Measurements from ENCODE around the gene COMP.

Gene COMP

DNA sequence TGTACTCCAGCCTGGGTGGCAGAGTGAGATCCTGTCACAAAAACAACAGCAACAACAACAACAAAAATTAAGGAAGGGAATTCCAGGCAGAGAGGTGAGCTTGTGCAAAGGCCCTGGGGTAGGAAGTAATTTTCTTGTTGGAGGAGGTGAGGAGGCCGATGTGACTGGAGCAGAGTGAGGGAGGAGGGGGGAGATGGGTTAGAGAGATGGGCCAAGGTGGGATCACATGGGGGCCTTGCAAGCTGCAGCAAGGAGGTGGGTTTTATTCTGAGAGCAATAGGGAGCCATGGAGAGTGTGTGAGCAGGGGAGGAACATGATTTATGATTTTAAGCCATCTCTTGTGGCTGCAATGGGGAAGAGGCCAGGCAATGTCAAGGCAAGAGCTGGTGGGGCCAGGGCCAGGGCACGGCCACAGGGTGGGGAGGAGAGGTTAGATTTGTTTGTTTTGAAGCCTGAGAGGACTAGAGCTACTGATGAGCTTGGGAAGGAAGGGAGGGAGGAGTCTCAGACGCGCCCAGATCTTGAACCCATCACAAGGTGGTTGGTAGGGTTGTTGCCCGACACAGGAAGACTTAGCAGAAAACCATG lies 12.5 kb upstream of the COMP start:
- no peak for DNase-seq

GRCh38 chr19:18802354-18802753 lies 11.2 kb upstream of the COMP start:
- DNase-seq: no peak

GRCh38 chr19:18800636-18801035 lies 9.5 kb upstream of the COMP start:
- no peak for DNase-seq

- DNase-seq: no peak
Observed at GRCh38 chr19:18800079-18800478, 9.0 kb upstream of the COMP start.

DNA sequence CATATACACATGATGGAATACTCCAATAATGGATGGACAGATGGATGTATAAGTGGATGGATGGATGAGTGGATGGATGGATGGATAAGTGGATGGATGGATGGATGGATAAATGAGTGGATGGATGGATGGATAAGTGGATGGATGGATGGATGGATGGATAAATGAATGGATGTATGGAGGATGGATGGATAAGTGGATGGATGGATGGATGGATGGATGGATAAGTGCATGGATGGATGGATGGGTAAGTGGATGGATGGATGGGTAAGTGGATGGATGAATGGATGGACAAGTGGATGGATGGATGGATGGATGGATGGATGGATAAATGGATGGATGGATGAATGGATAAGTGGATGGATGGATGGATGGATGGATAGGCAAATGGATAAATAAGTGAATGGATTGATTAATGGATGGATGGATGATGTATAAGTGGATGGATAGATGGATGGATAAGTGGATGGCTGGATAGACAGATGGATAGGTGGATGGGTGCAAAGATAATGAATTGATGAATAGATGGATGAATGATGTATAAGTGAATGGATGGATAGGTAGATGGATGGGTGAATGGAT lies 8.4 kb upstream of the COMP start:
- no peak for DNase-seq

DNA sequence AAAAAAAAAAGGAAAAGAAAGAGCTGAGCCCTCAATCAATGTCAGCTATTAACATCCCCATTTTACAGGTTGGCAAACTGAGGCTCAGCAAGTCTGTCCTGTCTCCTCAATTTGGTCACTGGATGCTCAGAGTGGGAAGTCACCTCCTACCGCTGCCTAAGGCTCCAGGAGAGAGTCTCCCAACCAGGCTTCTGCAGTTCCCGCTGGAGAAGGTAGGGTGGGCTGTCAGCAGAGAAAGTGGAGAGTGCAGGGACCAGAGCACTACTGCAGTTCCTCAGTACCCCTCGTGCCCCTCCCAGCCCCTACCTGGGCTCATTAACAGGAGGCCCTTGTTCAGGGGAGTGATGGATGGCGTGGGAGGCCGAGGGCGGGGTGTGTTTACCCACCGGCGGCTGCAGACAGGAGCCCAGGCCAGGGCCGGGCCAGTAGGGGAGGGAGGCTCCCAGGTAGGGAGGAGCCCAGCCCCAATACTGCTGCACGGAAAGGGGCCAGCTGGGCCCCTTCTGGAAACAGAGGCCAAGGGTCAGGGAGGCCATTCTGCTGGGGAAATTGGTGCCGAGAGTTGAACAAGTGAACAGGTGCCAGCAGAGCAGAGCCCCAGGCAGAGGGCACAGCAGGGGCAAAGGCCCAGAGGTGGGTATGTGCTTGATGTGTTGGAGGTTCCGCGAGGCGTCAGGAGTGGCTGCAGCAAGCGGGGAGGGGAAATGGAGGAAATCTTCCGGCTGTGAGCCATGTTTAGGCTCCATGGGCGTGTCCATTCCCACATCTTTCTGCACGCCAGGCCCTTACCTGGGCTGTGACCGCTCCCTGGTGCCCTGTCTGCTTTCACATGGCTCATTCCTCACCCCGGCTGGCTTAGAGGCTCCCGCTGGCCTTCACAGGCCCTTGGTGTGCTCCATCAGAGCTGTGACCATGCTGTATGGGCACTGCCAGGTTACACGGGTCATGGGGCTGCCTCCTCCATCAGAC lies 7.6 kb upstream of the COMP start:
- no peak for DNase-seq

GRCh38 chr19:18796239-18796638 lies 5.1 kb upstream of the COMP start:
- DNase-seq: no peak

GRCh38 chr19:18795540-18795939 lies 4.4 kb upstream of the COMP start:
- DNase-seq: peak; percentile 79

DNA sequence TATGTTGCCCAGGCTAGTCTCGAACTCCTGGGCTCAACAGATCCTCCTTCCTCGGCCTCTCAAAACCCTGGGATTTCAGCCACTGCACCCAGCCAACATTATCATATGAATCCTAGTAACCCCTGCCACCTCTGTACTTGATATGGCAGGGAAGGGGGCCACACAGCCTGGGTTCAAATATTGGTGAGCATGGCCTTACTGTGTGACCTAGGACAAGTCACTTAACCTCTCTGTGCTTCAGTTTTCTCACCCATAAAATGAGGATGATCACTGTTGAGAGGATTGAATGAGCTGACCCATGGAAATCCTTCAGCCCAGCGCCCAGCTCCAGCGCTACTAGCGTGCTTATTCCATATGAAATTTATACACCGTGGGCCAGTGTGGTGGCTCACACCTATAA lies 3.6 kb upstream of the COMP start:
- no peak for DNase-seq

DNA sequence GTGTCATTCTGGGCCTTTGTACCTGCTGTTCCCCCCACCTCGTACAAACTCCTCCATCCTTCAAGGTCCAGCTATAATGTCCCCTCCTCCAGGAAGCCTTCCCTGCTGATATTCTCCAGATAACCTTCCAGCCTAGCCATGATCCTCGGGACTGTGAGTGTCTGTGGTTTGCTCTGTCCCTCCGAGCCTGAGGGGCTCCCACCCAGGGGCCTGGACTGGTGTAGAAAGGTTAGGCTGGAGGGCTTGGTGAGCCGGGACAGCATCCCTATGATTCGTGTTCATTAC lies 2.9 kb upstream of the COMP start:
- no peak for DNase-seq

DNA sequence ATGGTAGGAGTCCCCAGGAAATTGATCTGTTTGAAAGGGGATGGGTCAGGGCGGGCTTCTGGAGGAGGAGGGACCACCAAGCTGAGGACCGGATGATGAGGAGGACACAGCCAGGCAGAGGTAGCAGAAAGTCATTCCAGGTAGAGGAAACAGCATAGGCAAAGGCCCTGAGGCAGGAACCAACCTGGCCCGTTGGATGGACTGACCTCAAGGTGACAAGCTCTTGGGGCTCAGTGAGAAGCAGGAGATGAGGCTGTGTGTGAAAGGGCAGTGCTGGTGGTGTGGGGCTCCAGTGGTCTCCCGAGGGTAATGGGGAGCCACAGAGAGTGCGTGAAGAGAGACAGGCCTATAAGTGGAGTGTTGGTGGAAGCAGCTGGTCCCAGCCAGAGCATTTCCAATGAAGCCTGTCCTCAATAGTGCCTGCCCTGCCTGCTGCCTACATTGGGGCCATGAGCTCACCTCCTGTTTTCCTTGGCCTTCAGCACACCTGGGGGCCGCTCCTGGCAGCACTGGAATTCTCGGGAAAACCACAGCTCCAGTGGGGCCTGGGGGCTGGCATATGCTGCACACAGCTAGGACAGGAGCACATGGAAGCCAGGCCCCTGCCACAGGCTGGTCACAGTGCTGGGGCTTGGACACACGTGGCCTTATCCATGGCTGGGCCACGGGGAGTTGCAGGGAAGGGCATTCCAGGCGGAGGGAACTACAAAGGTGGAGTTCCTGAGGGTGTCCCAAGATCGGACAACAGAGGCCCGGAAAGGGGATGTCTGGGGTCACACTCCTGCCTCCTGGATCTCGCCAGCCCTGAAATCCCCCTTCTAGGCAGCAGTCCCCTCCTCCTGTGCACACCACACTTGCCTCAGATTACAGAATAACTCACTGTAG lies 2.3 kb upstream of the COMP start:
- DNase-seq: no peak

GRCh38 chr19:18792661-18793060 lies 1.6 kb upstream of the COMP start:
- DNase-seq: no peak

- no peak for DNase-seq
Observed at GRCh38 chr19:18791315-18791678, 192 bp upstream of the COMP start.

- DNase-seq: peak; percentile 81
Observed at GRCh38 chr19:18789883-18790565, 1.1 kb downstream of the COMP start.

GRCh38 chr19:18789422-18789869 lies 1.7 kb downstream of the COMP start:
- no peak for DNase-seq

GRCh38 chr19:18788529-18789421 lies 2.3 kb downstream of the COMP start:
- DNase-seq: no peak

DNA sequence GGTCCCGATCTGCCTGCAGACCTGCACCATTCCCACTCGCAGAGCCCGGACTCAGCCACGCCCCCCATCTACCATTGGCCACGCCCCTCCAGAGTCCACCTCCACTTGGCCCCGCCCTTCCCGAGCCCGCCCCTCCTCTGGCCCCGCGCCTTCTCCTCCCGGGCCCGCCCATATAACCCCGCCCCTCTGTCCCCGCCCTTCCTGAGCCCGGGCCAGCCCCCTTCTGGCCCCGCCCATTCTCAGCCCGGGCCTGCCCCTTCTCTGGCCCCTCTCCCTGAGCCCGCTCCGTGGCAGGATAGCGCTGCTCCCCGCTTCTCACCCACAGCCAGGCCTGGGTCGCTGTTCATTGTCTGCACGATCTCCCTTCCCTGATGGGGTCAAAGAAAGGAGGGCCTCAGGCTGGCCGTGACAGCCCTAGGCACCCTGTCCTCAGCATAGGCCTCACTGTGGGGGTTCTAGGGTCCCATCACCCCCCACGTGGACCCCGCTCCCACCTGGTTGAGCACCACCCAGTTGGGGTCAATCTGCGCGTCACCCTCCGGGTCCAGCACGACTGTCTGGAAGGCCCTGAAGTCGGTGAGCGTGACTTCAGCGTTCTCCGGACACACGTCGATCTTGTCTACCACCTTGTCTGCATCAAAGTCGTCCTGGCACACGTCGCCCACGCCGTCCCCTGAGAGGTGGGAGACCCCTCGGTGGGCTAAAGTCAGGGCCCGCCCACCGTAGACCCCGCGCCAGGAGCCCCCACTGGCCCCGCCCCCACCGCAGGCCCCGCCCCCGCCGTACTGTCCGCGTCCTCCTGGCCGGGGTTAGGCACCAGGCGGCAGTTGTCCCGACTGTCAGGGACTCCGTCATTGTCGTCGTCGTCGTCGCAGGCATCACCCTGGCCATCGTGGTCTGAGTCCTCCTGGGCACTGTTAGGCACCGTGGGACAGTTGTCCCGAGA lies 5.7 kb downstream of the COMP start:
- DNase-seq: peak; percentile 86

DNA sequence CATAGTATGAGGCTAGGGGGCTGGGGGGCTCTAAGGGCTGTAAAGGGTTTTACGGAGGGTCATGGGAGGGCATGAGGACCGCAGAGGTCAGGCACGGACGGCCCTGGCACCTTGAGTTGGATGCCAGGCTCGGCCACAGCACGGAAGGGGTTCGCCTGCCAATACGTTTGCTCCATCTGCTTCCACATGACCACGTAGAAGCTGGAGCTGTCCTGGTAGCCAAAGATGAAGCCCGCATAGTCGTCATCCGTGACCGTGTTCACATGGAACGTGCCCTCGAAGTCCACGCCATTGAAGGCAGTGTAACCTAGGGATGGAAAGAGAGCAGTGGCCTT lies 6.4 kb downstream of the COMP start:
- no peak for DNase-seq

DNA sequence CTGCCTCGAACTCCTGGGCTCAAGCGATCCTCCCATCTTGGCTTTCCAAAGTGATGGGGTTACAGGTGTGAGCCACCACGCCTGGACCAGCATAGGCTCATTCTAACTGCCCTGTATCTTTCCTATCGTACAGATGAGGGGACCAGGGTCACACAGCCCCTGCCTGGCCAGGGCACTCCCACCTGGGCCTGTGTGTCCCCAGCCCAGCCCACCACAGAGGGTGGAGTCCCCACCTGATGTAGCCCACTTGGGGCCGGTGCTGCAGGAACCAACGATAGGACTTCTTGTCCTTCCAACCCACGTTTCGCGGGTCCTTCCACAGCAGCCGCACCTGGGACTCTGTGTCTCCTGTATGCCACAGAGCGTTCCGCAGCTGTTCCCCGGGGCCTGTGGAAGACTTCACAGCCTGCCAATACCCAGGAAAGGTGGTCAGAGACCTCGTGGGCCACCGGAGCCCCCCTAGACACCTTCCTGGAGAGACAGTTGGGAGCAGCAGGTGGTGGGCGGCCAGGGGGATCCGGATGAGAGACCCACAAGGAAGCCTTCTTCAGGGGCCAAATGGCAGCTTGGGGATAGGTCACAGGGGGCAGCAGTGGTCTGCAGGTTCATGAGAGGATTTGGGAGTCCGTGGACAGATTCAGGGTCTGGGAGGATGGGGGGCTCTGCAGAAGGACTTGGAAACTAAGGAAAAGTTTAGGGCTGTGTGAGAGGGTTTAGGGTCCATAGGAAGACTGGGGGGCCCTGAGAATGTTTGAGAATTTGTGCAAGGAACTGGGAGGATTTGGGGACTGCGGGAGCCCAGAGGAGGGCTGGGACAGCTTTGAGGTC lies 6.9 kb downstream of the COMP start:
- no peak for DNase-seq
